ENCODE data around the gene SART3.

DNA sequence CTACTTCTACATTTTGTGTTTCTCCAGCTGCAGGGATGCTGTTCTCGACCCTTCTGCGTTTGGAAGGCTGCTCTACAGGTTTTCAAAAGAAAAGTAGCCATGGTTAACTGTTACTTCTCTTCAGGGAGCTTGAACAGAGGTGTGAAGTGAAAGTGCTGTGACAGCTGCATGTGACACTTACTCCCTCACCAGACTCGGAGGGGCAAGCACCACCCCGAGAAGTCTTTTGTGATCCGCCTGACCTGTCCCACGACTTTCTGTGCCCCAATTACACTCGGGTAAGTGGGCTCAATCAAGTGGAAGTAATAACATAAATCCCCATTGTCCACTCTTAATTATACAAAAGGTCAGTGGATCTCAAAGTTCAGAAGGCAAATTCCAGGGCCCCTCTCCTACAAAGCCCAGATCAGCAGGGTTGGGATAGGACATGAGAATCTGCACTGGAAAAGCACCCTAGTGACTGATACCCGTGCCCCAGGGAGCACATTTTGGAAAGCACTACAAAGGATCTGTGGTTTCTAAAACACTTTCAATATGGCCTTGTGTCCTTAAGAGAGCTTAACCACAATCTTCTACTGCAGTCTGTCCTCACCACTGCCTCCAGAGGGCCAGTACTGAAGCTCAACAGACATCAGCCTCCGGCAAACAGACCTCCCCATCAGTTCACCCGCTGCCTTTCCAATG, 34.3 kb downstream of the SART3 start:
- TF ChIP-seq POLR2A (IDR thresholded peaks at IDR 0.05; ENCODE audit: control extremely low read depth in 1 of 2, low read depth in 2 of 2, low read length in 2 of 2) (no peak), POLR2AphosphoS5 (IDR thresholded peaks at IDR 0.05; ENCODE audit: low read depth, low read length) (no peak)
- TF ChIP-seq, protein P1, sequence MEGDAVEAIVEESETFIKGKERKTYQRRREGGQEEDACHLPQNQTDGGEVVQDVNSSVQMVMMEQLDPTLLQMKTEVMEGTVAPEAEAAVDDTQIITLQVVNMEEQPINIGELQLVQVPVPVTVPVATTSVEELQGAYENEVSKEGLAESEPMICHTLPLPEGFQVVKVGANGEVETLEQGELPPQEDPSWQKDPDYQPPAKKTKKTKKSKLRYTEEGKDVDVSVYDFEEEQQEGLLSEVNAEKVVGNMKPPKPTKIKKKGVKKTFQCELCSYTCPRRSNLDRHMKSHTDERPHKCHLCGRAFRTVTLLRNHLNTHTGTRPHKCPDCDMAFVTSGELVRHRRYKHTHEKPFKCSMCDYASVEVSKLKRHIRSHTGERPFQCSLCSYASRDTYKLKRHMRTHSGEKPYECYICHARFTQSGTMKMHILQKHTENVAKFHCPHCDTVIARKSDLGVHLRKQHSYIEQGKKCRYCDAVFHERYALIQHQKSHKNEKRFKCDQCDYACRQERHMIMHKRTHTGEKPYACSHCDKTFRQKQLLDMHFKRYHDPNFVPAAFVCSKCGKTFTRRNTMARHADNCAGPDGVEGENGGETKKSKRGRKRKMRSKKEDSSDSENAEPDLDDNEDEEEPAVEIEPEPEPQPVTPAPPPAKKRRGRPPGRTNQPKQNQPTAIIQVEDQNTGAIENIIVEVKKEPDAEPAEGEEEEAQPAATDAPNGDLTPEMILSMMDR (IDR thresholded peaks at IDR 0.05; ENCODE audit: control extremely low read depth in 1 of 3, insufficient read depth in 1 of 3, low read depth in 1 of 3, low read length in 3 of 3) = no peak

Data from H1 (cell line).